Measurements from ENCODE around the gene DCLK1.

- TF ChIP-seq CTCF (IDR thresholded peaks at IDR 0.05) (no peak), POLR2A (IDR thresholded peaks at IDR 0.05) (no peak)
Observed at GRCh38 chr13:36160297-36160696, 29.1 kb upstream of the DCLK1 start.

Data from esophagus squamous epithelium (tissue), 4 donors.